Endothelial cell of umbilical vein (primary cell): ENCODE measurements around the gene ITGB1BP1. TPM values are rescaled to one million over a fixed set of nuclear protein-coding genes. Genes with fewer than 3 reads are reported as not detected.

Experiments
- BruUV-seq: library from RNA; stranded (reverse); fragments of 400-500 nt; replicated peaks from 2 replicates; lab custom pipeline; 2021; lab: Mats Ljungman, UMichigan
- CTCF ChIA-PET: fragments of 300-600, 350-600 bp; sonication (Branson Sonifier 250); formaldehyde crosslinking; loops from one replicate; lab custom pipeline; 2021; ENCODE audit warnings: antibody characterized with exemption, inconsistent platforms; lab: Charles Lee
- POLR2A ChIA-PET: fragments of 300-600, 350-600 bp; sonication (Branson Sonifier 250); formaldehyde crosslinking; loops from one replicate; lab custom pipeline; 2021; ENCODE audit warnings: antibody characterized with exemption, inconsistent platforms; lab: Charles Lee
- DNase-seq: peaks from one replicate; pipeline ENCODE4 v3.0.0-alpha.2; 2011; ENCODE audit warnings: low read depth, low spot score
- FAIRE-seq: peaks from 2 replicates; lab custom pipeline; 2011; peaks lifted over from hg19 to GRCh38; lab: Jason Lieb, UNC
- H2AFZ ChIP-seq: 2 replicates; pipeline ENCODE4 v1.6.0; 2012; ENCODE audit warnings: low read depth, low read length, control low read depth, inconsistent platforms
- H3K27ac ChIP-seq: 2 replicates; pipeline ENCODE4 v1.5.1; 2011; ENCODE audit warnings: low read depth, mild to moderate bottlenecking, control low read depth, low read length, moderate library complexity; ENCODE audit not compliant: insufficient read depth
- H3K27me3 ChIP-seq, 2 experiments: 2 replicates each; pipeline versions ENCODE4 v1.6.0 to v1.6.1; 2011; ENCODE audit warnings: low read length in 2 of 2, mixed read lengths in 1 of 2; ENCODE audit not compliant: control insufficient read depth in 2 of 2, insufficient read depth in 2 of 2
- H3K36me3 ChIP-seq, 2 experiments: 2 replicates in 1 of 2; 3 replicates in 1 of 2; pipeline ENCODE4 v1.5.1; 2011; ENCODE audit warnings: low read length in 2 of 2, mild to moderate bottlenecking in 1 of 2, moderate library complexity in 1 of 2; ENCODE audit not compliant: control insufficient read depth in 2 of 2, insufficient read depth in 2 of 2; ENCODE audit errors: extremely low read depth in 1 of 2
- H3K4me1 ChIP-seq: 3 replicates; pipeline ENCODE4 v1.5.1; 2011; ENCODE audit warnings: mild to moderate bottlenecking, low read length; ENCODE audit not compliant: control insufficient read depth, insufficient read depth; ENCODE audit errors: extremely low read depth
- H3K4me2 ChIP-seq: 2 replicates; pipeline ENCODE4 v1.6.1; 2011; ENCODE audit warnings: low read length, control low read depth, mixed read lengths; ENCODE audit not compliant: insufficient read depth
- H3K4me3 ChIP-seq, 3 experiments: fragments of 200-600 bp in 1 of 3; sonication (generic), shearing (Covaris generic) in 1 of 3; replicated peaks in 1 of 3; 2 replicates each; pipeline ENCODE4 v1.5.1; 2011 to 2016; ENCODE audit warnings: control low read depth in 3 of 3, low read length in 3 of 3, mild to moderate bottlenecking in 2 of 3, inconsistent platforms in 1 of 3, low read depth in 1 of 3, moderate library complexity in 1 of 3; ENCODE audit not compliant: insufficient read depth in 1 of 3
- H3K79me2 ChIP-seq: 2 replicates; pipeline ENCODE4 v1.6.0; 2012; ENCODE audit warnings: low read length, inconsistent platforms; ENCODE audit not compliant: control insufficient read depth, insufficient read depth
- H3K9ac ChIP-seq: replicated peaks from 2 replicates; pipeline ENCODE3; 2011; ENCODE audit warnings: low read length, control low read depth; ENCODE audit not compliant: insufficient read depth; ENCODE audit errors: extremely low read depth
- H3K9me1 ChIP-seq: replicated peaks from 3 replicates; pipeline ENCODE4 v1.6.0; 2011; ENCODE audit warnings: mild to moderate bottlenecking, low read length; ENCODE audit not compliant: control insufficient read depth, insufficient read depth; ENCODE audit errors: extremely low read depth
- H3K9me3 ChIP-seq: replicated peaks from 2 replicates; pipeline ENCODE4 v1.5.1; 2012; ENCODE audit warnings: low read length, inconsistent platforms; ENCODE audit not compliant: control insufficient read depth, insufficient read depth
- H4K20me1 ChIP-seq: replicated peaks from 2 replicates; pipeline ENCODE3; 2011; ENCODE audit warnings: mild to moderate bottlenecking, low read length; ENCODE audit not compliant: control insufficient read depth, insufficient read depth; ENCODE audit errors: extremely low read depth
- EZH2 ChIP-seq: IDR thresholded peaks from 2 replicates; pipeline ENCODE4 v1.6.1; 2012; ENCODE audit warnings: borderline replicate concordance, low read depth, mild to moderate bottlenecking, moderate library complexity, low read length, inconsistent platforms; ENCODE audit not compliant: severe bottlenecking
- FOS ChIP-seq: IDR thresholded peaks from 2 replicates; pipeline ENCODE4 v1.6.1; 2011; ENCODE audit warnings: mild to moderate bottlenecking, low read length, moderate library complexity, borderline replicate concordance; ENCODE audit not compliant: insufficient read depth
- GATA2 ChIP-seq: IDR thresholded peaks from 2 replicates; pipeline ENCODE4 v1.7.0; 2011; ENCODE audit warnings: low read depth, mild to moderate bottlenecking, moderate library complexity, mixed read lengths, low read length; ENCODE audit not compliant: insufficient read length, insufficient read depth
- JUN ChIP-seq: IDR thresholded peaks from 2 replicates; pipeline ENCODE4 v1.6.1; 2011; ENCODE audit warnings: borderline replicate concordance, low read depth; ENCODE audit not compliant: insufficient read length, insufficient read depth
- MYC ChIP-seq: IDR thresholded peaks from one replicate; pipeline ENCODE4 v1.6.1; 2011; ENCODE audit warnings: mild to moderate bottlenecking, low read depth, low read length
- POLR2A ChIP-seq: IDR thresholded peaks from 2 replicates; pipeline ENCODE4 v1.6.1; 2012; ENCODE audit warnings: low read depth, mild to moderate bottlenecking, control low read depth, low read length
- POLR2AphosphoS5 ChIP-seq: IDR thresholded peaks from 2 replicates; pipeline ENCODE4 v1.6.1; 2012; ENCODE audit warnings: low read depth, mild to moderate bottlenecking, control low read depth, low read length, moderate library complexity; ENCODE audit not compliant: insufficient read depth
- dilution Hi-C: fragments of 300-500 bp; cut with MboI; formaldehyde crosslinking; loops from one replicate; pipeline ENCODE4 v1.15.0; 2019; ENCODE audit warnings: low sequenced_read_pairs; ENCODE audit not compliant: extremely low pct_ligation_motif_present
- intact Hi-C: fragments of 100-400 bp; cut with micrococcal nuclease; formaldehyde crosslinking; loops from one replicate; pipeline ENCODE4 v1.10.0; 2022
- polyA plus RNA-seq, 4 experiments: library from polyadenylated mRNA; depleted of rRNA in 3 of 4; stranded (reverse) in 3 of 4; unstranded in 1 of 4; fragments of >200 nt; gene quantifications; 2 replicates each; pipeline versions ENCODE4 v1.2.1 to v1.2.3, GENCODE V29; 2011 to 2012; ENCODE audit warnings: missing spikeins in 1 of 4
- total RNA-seq: library from RNA; stranded (reverse); gene quantifications from 2 replicates; pipeline ENCODE4 v1.2.3, GENCODE V29; 2021
- TF ChIP-seq, protein P1 (sequence below): IDR thresholded peaks from 2 replicates; pipeline ENCODE4 v1.6.1; 2011; ENCODE audit not compliant: insufficient read depth, insufficient read length
- TF ChIP-seq, protein P2 (sequence below), 2 donors: IDR thresholded peaks; 1 replicate in 1 of 2; 2 replicates in 1 of 2; pipeline ENCODE4 v1.5.1; 2011; ENCODE audit warnings: low read length in 2 of 2, mild to moderate bottlenecking in 2 of 2, moderate library complexity in 2 of 2, control low read depth in 1 of 2, inconsistent platforms in 1 of 2, low read depth in 1 of 2; ENCODE audit not compliant: insufficient read depth in 1 of 2; ENCODE audit errors: extremely low read depth in 1 of 2

Gene ITGB1BP1
- total and polyA plus RNA-seq, 2 donors (not counting 3 experiments of a cell fraction or from before 2014, with no cell fraction given): 45.0 to 170 TPM

DNA sequence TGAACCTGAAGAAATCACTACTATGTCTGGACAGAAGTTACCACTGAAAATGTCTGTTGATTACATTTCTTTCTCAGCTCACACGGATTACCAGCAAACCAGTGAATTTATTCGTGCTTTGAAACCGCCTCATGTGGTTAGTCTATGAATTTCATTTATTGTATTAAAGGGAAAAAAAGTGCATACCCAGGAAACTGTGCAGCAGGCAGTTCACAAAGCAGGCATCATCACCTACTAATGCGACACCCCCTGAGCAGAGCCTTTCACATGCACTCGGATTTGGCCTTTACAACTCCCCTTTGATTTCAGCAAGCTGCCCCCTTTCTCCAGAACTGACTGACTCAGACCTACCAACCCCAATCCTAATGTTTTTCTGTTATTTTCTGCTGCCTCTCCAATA is 20.2 kb upstream of the ITGB1BP1 start:
- intact Hi-C loops: no loop called here
- peaks cover 9 to 15% of the 10 kb centered on the region in 2 experiments for H3K36me3 ChIP-seq
- POLR2A ChIA-PET: no interaction called here

More for the DNA sequence above, 20.2 kb upstream of the ITGB1BP1 start:
- Histone ChIP-seq H4K20me1 (no peaks in the 10 kb centered on the region), H3K27ac (no peak overlapping the region), H3K4me2 (no peak overlapping the region), H3K27me3 (no peaks in the 10 kb centered on the region), H3K4me1 (no peaks in the 10 kb centered on the region), H3K79me2 (no peaks in the 10 kb centered on the region), H3K9me1 (no peaks in the 10 kb centered on the region), H3K4me3 (no peak overlapping the region), H3K9ac (no peak overlapping the region), H3K9me3 (no peaks in the 10 kb centered on the region), H2AFZ (no peak overlapping the region)
- BruUV-seq: no TSS peak
- DNase-seq: no peak
- dilution Hi-C loops: no loop called here
- FAIRE-seq: no peak
- TF ChIP-seq POLR2A (no peak), EZH2 (no peak), MYC (no peak), GATA2 (no peak), POLR2AphosphoS5 (no peak), FOS (no peak), JUN (no peak)
- TF ChIP-seq, protein P1, sequence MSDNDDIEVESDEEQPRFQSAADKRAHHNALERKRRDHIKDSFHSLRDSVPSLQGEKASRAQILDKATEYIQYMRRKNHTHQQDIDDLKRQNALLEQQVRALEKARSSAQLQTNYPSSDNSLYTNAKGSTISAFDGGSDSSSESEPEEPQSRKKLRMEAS: no peak
- TF ChIP-seq, protein P2, sequence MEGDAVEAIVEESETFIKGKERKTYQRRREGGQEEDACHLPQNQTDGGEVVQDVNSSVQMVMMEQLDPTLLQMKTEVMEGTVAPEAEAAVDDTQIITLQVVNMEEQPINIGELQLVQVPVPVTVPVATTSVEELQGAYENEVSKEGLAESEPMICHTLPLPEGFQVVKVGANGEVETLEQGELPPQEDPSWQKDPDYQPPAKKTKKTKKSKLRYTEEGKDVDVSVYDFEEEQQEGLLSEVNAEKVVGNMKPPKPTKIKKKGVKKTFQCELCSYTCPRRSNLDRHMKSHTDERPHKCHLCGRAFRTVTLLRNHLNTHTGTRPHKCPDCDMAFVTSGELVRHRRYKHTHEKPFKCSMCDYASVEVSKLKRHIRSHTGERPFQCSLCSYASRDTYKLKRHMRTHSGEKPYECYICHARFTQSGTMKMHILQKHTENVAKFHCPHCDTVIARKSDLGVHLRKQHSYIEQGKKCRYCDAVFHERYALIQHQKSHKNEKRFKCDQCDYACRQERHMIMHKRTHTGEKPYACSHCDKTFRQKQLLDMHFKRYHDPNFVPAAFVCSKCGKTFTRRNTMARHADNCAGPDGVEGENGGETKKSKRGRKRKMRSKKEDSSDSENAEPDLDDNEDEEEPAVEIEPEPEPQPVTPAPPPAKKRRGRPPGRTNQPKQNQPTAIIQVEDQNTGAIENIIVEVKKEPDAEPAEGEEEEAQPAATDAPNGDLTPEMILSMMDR (IDR thresholded peaks at IDR 0.05; ENCODE audit: extremely low read depth in 1 of 2, insufficient read depth in 1 of 2, low read depth in 1 of 2, low read length in 2 of 2): no peak
- CTCF ChIA-PET: no interaction called here
